Progenitor cell of endocrine pancreas (in vitro differentiated cells): ENCODE data around the gene ACACB. TPM values are rescaled to one million over a fixed set of nuclear protein-coding genes. Genes with fewer than 3 reads are reported as not detected.

Experiments used
- DNase-seq: peaks from one replicate; pipeline ENCODE4 v3.0.0; 2021; ENCODE audit warnings: low spot score; ENCODE audit not compliant: unreplicated experiment
- H3K27ac Mint-ChIP-seq: 2 replicates; pipeline ENCODE4 v1.8.0; 2021; ENCODE audit warnings: mild to moderate bottlenecking, moderate library complexity, mixed read lengths
- H3K27me3 Mint-ChIP-seq: 2 replicates; pipeline ENCODE4 v1.8.0; 2021; ENCODE audit warnings: mixed read lengths
- H3K36me3 Mint-ChIP-seq: 2 replicates; pipeline ENCODE4 v1.8.0; 2022; ENCODE audit warnings: mixed read lengths; ENCODE audit not compliant: insufficient read depth
- H3K4me1 Mint-ChIP-seq: 2 replicates; pipeline ENCODE4 v1.8.0; 2021; ENCODE audit warnings: low read depth, mixed read lengths
- H3K4me3 Mint-ChIP-seq: 2 replicates; pipeline ENCODE4 v1.8.0; 2021; ENCODE audit warnings: low read depth, mild to moderate bottlenecking, moderate library complexity, mixed read lengths
- H3K9me3 Mint-ChIP-seq: 2 replicates; pipeline ENCODE4 v1.8.0; 2021; ENCODE audit warnings: low read depth, mixed read lengths
- total RNA-seq: library from RNA; stranded (reverse); gene quantifications from 2 replicates; pipeline ENCODE4 v1.2.1, GENCODE V29; 2021
- TF ChIP-seq, protein P1 (sequence below): fragments of 200-600 bp; sonication (generic); IDR thresholded peaks from one replicate; pipeline ENCODE4 v1.5.0; 2021; ENCODE audit warnings: antibody characterized with exemption, mild to moderate bottlenecking; ENCODE audit not compliant: unreplicated experiment

The ACACB gene
- total RNA-seq, 1 donor from 2014 or later: 47.3 TPM

DNA sequence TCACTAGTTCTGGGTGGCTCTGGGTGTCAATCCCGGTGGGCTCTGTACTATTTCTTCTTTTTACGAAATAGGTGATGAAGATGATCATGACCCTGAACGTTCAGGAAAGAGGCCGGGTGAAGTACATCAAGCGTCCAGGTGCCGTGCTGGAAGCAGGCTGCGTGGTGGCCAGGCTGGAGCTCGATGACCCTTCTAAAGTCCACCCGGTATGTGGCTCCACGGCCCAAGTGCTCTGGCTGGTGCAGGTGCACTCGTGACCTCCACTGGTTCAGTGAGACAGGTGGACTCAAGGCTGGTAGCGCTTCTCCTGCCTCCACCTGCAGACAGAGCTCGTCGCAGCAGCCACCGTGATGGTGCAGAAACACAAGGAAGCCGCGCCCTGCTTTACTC is 85.1 kb downstream of the ACACB start:
- peaks cover 3% of the 10 kb centered on the region for H3K4me1 Mint-ChIP-seq
- DNase-seq: no peak
- no peaks in the 10 kb centered on the region for H3K27me3 Mint-ChIP-seq
- no peak overlapping the region for H3K4me3 Mint-ChIP-seq
- peaks cover 16% of the 10 kb centered on the region for H3K36me3 Mint-ChIP-seq
- TF ChIP-seq, protein P1, sequence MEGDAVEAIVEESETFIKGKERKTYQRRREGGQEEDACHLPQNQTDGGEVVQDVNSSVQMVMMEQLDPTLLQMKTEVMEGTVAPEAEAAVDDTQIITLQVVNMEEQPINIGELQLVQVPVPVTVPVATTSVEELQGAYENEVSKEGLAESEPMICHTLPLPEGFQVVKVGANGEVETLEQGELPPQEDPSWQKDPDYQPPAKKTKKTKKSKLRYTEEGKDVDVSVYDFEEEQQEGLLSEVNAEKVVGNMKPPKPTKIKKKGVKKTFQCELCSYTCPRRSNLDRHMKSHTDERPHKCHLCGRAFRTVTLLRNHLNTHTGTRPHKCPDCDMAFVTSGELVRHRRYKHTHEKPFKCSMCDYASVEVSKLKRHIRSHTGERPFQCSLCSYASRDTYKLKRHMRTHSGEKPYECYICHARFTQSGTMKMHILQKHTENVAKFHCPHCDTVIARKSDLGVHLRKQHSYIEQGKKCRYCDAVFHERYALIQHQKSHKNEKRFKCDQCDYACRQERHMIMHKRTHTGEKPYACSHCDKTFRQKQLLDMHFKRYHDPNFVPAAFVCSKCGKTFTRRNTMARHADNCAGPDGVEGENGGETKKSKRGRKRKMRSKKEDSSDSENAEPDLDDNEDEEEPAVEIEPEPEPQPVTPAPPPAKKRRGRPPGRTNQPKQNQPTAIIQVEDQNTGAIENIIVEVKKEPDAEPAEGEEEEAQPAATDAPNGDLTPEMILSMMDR: no peak
- H3K9me3 Mint-ChIP-seq: no peaks in the 10 kb centered on the region
- H3K27ac Mint-ChIP-seq: no peak overlapping the region

DNA sequence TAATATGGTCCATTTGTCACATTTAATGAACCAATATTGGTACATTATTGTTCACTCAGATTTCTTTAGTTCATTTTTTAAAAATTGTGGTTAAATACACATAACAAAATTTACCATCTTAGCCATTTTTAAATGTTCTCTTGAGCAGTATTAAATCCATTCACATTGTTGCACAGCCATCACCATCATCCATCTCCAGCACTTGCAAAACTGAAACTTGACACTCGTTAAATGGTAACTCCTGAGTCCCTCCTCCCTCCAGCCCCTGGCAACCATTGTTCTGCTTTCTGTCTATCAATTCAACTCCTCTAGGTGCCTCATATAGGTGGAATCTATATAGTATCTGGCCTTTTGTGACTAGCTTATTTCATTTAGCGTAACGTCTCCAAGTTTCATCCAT is 86.4 kb downstream of the ACACB start:
- H3K27ac Mint-ChIP-seq: no peak overlapping the region
- peaks cover 2% of the 10 kb centered on the region for H3K4me1 Mint-ChIP-seq
- H3K4me3 Mint-ChIP-seq: no peak overlapping the region
- no peaks in the 10 kb centered on the region for H3K9me3 Mint-ChIP-seq
- H3K36me3 Mint-ChIP-seq: peaks cover 19% of the 10 kb centered on the region
- TF ChIP-seq, protein P1: no peak
- no peaks in the 10 kb centered on the region for H3K27me3 Mint-ChIP-seq
- DNase-seq: no peak

DNA sequence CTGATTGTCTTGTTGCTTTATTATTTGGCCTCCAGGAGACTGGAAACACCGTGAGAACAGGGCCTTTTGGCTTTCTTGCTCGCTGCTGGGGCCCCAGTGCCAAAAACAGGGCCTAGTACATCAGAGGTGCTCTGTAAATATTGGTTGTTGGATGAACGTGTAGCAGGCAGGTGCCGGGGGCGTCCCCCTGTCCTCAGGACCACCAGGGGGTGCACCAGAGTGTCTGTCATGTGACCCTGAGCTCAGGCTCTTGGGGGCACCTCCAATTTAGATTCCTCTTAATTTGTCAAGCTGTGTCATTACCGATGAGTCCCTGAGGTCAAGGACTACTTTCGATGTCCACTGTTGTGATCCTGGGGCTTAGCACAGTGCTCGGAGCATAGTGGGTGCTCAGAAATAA is 87.1 kb downstream of the ACACB start:
- no peaks in the 10 kb centered on the region for H3K9me3 Mint-ChIP-seq
- no peak for DNase-seq
- H3K36me3 Mint-ChIP-seq: peaks cover 19% of the 10 kb centered on the region
- no peak overlapping the region for H3K4me3 Mint-ChIP-seq
- no peaks in the 10 kb centered on the region for H3K27me3 Mint-ChIP-seq
- TF ChIP-seq, protein P1: no peak
- no peaks in the 10 kb centered on the region for H3K4me1 Mint-ChIP-seq
- no peak overlapping the region for H3K27ac Mint-ChIP-seq

- Mint-ChIP-seq H3K27me3 (no peaks in the 10 kb centered on the region), H3K4me3 (no peak overlapping the region), H3K4me1 (no peaks in the 10 kb centered on the region), H3K36me3 (peaks cover 10% of the 10 kb centered on the region), H3K27ac (no peak overlapping the region), H3K9me3 (no peaks in the 10 kb centered on the region)
- no peak for DNase-seq
- TF ChIP-seq, protein P1: no peak
These were observed 92.7 kb downstream of the ACACB start for GRCh38 chr12:109209082-109209481.

GRCh38 chr12:109212460-109213115 is 96.2 kb downstream of the ACACB start:
- peaks cover 8% of the 10 kb centered on the region for H3K36me3 Mint-ChIP-seq

More at GRCh38 chr12:109212460-109213115, 96.2 kb downstream of the ACACB start:
- Mint-ChIP-seq H3K27ac (no peak overlapping the region), H3K27me3 (no peaks in the 10 kb centered on the region), H3K4me3 (no peak overlapping the region), H3K9me3 (no peaks in the 10 kb centered on the region), H3K4me1 (no peaks in the 10 kb centered on the region)
- DNase-seq: no peak
- TF ChIP-seq, protein P1: no peak
